Stimulated activated naive CD8-positive, alpha-beta T cell treated with anti-CD3 and anti-CD28 coated beads, Interleukin-15, Interleukin-2, amounts not matched to agents 100 U/mL and 50 U/mL, for 24 hours (primary cell): Measurements from ENCODE around the gene L3MBTL3.
"Not testable (repeated sequence)": the region's sequence is repeated elsewhere in the genome, so short reads cannot be mapped to it uniquely, and the experiment has no call there.

Experiments
- ATAC-seq: fragments of 150-1000 bp; cut with Tn5 transposase; one replicate; pipeline ENCODE4 v1.10.0; 2021
- DNase-seq: peaks from one replicate; pipeline ENCODE4 v3.0.0; 2021

Gene L3MBTL3

GRCh38 chr6:130138909-130139242 lies 120.5 kb downstream of the L3MBTL3 start:
- ATAC-seq = no peak

GRCh38 chr6:130140084-130140483 lies 121.7 kb downstream of the L3MBTL3 start:
- no peak for DNase-seq
- ATAC-seq = no peak

More at GRCh38 chr6:130138909-130139242, 120.5 kb downstream of the L3MBTL3 start:
- no peak for DNase-seq

GRCh38 chr6:130143709-130144108 lies 125.3 kb downstream of the L3MBTL3 start:
- DNase-seq (no peak), ATAC-seq (no peak)

GRCh38 chr6:130147111-130147510 lies 128.7 kb downstream of the L3MBTL3 start:
- ATAC-seq (no peak), DNase-seq (no peak)

GRCh38 chr6:130148181-130148580 lies 129.8 kb downstream of the L3MBTL3 start:
- DNase-seq (no peak), ATAC-seq (no peak)

GRCh38 chr6:130149016-130149415 lies 130.6 kb downstream of the L3MBTL3 start:
- not testable (repeated sequence) for ATAC-seq, DNase-seq

- DNase-seq (no peak), ATAC-seq (no peak)
Observed at GRCh38 chr6:130150906-130151305, 132.5 kb downstream of the L3MBTL3 start.

- ATAC-seq = no peak
- no peak for DNase-seq
Observed at GRCh38 chr6:130152908-130153510, 134.6 kb downstream of the L3MBTL3 start.

GRCh38 chr6:130156908-130157307 lies 138.5 kb downstream of the L3MBTL3 start:
- ATAC-seq = no peak

GRCh38 chr6:130158056-130158455 lies 139.7 kb downstream of the L3MBTL3 start:
- no peak for ATAC-seq
- no peak for DNase-seq

More at GRCh38 chr6:130156908-130157307, 138.5 kb downstream of the L3MBTL3 start:
- no peak for DNase-seq

- DNase-seq (no peak), ATAC-seq (no peak)
Observed at GRCh38 chr6:130158548-130158947, 140.2 kb downstream of the L3MBTL3 start.

- DNase-seq = no peak
Observed at GRCh38 chr6:130159956-130160355, 141.6 kb downstream of the L3MBTL3 start.

GRCh38 chr6:130161683-130162404 lies 143.5 kb downstream of the L3MBTL3 start:
- ATAC-seq = no peak
- no peak for DNase-seq

More at GRCh38 chr6:130159956-130160355, 141.6 kb downstream of the L3MBTL3 start:
- ATAC-seq = no peak

- DNase-seq = no peak
- ATAC-seq = no peak
Observed at GRCh38 chr6:130162421-130162820, 144.0 kb downstream of the L3MBTL3 start.

- ATAC-seq = no peak
- no peak for DNase-seq
Observed at GRCh38 chr6:130163266-130163665, 144.9 kb downstream of the L3MBTL3 start.

- no peak for ATAC-seq
- no peak for DNase-seq
Observed at GRCh38 chr6:130164251-130164650, 145.9 kb downstream of the L3MBTL3 start.

- ATAC-seq = no peak
- no peak for DNase-seq
Observed at GRCh38 chr6:130167655-130168054, 149.3 kb downstream of the L3MBTL3 start.

- ATAC-seq, DNase-seq: not testable (repeated sequence)
Observed at GRCh38 chr6:130170160-130170559, 151.8 kb downstream of the L3MBTL3 start.

- not testable (repeated sequence) for ATAC-seq, DNase-seq
Observed at GRCh38 chr6:130173377-130174004, 155.1 kb downstream of the L3MBTL3 start.

- DNase-seq (no peak), ATAC-seq (no peak)
Observed at GRCh38 chr6:130176378-130176777, 158.0 kb downstream of the L3MBTL3 start.

GRCh38 chr6:130178692-130179091 lies 160.3 kb downstream of the L3MBTL3 start:
- ATAC-seq = no peak
- no peak for DNase-seq

- ATAC-seq (no peak), DNase-seq (no peak)
Observed at GRCh38 chr6:130182466-130182865, 164.1 kb downstream of the L3MBTL3 start.
